Tibial nerve (tissue), 4 donors: ENCODE results near the gene RGS7. TPM values are rescaled to one million over a fixed set of nuclear protein-coding genes. Genes with fewer than 3 reads are reported as not detected.
"Not testable (repeated sequence)": the region's sequence is repeated elsewhere in the genome, so short reads cannot be mapped to it uniquely, and the experiment has no call there.

Experiments used
- DNase-seq, 2 donors: peaks; one replicate each; pipeline ENCODE4 v3.0.0-alpha.2; 2019; ENCODE audit warnings: low spot score in 2 of 2
- H3K27ac ChIP-seq, 4 donors: fragments of 200-600 bp; sonication (generic) in 3 of 4; one replicate each; pipeline ENCODE4 v1.5.1; 2017 to 2019; ENCODE audit warnings: mild to moderate bottlenecking in 1 of 4
- H3K27me3 ChIP-seq, 2 donors: fragments of 200-600 bp; sonication (generic) in 1 of 2; one replicate each; pipeline versions ENCODE4 v1.5.1 to v1.6.0; 2017 to 2019
- H3K36me3 ChIP-seq, 3 donors: fragments of 200-600 bp; sonication (generic); one replicate each; pipeline ENCODE4 v1.5.1; 2018 to 2019
- H3K4me1 ChIP-seq, 4 donors: fragments of 200-600 bp; sonication (generic) in 3 of 4; one replicate each; pipeline ENCODE4 v1.5.1; 2017 to 2019
- H3K4me3 ChIP-seq, 4 donors: fragments of 200-600 bp; sonication (generic) in 3 of 4; one replicate each; pipeline ENCODE4 v1.5.1; 2017 to 2019; ENCODE audit warnings: mild to moderate bottlenecking in 1 of 4, moderate library complexity in 1 of 4
- H3K9me3 ChIP-seq, 4 donors: fragments of 200-600 bp; sonication (generic) in 3 of 4; one replicate each; pipeline ENCODE4 v1.5.1; 2017 to 2019
- EP300 ChIP-seq, 2 donors: sonication (generic); formaldehyde crosslinking; IDR thresholded peaks; one replicate each; pipeline ENCODE4 v1.6.1; 2017; ENCODE audit warnings: antibody characterized with exemption in 2 of 2, mild to moderate bottlenecking in 1 of 2
- POLR2A ChIP-seq, 2 donors: fragments of 450-650 bp; IDR thresholded peaks; one replicate each; pipeline ENCODE4 v1.6.1; 2017; ENCODE audit warnings: antibody characterized with exemption in 2 of 2, mild to moderate bottlenecking in 2 of 2, moderate library complexity in 2 of 2
- WGBS, 2 donors: methylation state at CpG; one replicate each; pipeline ENCODE4 v1.1.5; 2018; 5-methylcytosine and 5-hydroxymethylcytosine counted together
- total RNA-seq, 4 donors: library from RNA; depleted of rRNA; stranded (reverse); fragments of >200 nt; gene quantifications; one replicate each; pipeline ENCODE4 v1.1.0, GENCODE V29; 2016
- TF ChIP-seq, protein P1 (sequence below), 5 experiments: fragments of 200-600 bp in 3 of 5; fragments of 450-650 bp in 2 of 5; sonication (generic) in 3 of 5; IDR thresholded peaks; one replicate each; pipeline ENCODE4 v1.5.1; 2016 to 2019; ENCODE audit warnings: antibody characterized with exemption in 5 of 5, mild to moderate bottlenecking in 3 of 5, moderate library complexity in 2 of 5

The RGS7 gene
- total RNA-seq, 4 donors from 2014 or later, result 0.39 to 1.5 (median 1.0) TPM; not detected in 1

DNA sequence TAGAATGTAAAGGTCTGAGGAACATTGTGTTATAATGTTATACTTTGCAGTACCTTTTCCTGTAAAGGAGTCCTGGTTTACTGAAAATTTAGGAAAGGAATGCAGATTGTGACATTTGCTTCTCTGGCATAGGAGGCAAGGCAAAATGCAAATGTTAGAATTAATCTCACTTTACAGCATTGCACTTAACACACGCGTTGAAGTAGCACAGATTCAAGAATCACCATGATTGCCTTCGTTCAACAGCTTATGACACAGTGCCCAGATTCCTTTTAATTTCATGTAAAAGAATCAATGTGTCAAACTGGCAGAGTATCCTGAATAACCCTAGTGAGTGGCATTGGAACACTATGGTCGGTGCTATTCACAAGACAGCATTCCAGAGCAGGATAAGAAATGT lies 47.4 kb downstream of the RGS7 start:
- H3K27ac ChIP-seq, result no peak overlapping the region
- H3K27me3 ChIP-seq, result no peaks in the 10 kb centered on the region
- H3K4me3 ChIP-seq, result no peak overlapping the region
- no peak for TF ChIP-seq POLR2A (IDR thresholded peaks at IDR 0.05)
- no peak for TF ChIP-seq EP300 (IDR thresholded peaks at IDR 0.05)
- TF ChIP-seq, protein P1, sequence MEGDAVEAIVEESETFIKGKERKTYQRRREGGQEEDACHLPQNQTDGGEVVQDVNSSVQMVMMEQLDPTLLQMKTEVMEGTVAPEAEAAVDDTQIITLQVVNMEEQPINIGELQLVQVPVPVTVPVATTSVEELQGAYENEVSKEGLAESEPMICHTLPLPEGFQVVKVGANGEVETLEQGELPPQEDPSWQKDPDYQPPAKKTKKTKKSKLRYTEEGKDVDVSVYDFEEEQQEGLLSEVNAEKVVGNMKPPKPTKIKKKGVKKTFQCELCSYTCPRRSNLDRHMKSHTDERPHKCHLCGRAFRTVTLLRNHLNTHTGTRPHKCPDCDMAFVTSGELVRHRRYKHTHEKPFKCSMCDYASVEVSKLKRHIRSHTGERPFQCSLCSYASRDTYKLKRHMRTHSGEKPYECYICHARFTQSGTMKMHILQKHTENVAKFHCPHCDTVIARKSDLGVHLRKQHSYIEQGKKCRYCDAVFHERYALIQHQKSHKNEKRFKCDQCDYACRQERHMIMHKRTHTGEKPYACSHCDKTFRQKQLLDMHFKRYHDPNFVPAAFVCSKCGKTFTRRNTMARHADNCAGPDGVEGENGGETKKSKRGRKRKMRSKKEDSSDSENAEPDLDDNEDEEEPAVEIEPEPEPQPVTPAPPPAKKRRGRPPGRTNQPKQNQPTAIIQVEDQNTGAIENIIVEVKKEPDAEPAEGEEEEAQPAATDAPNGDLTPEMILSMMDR (IDR thresholded peaks at IDR 0.05), result no peak
- H3K36me3 ChIP-seq, result no peaks in the 10 kb centered on the region
- 75 to 83% methylated on average over 4 of the region's 4 CpGs for WGBS, 2 donors
- no peaks in the 10 kb centered on the region for H3K4me1 ChIP-seq
- DNase-seq, result no peak
- H3K9me3 ChIP-seq, result peaks cover 0 to 10% (median 0%) of the 10 kb centered on the region in 4 donors

DNA sequence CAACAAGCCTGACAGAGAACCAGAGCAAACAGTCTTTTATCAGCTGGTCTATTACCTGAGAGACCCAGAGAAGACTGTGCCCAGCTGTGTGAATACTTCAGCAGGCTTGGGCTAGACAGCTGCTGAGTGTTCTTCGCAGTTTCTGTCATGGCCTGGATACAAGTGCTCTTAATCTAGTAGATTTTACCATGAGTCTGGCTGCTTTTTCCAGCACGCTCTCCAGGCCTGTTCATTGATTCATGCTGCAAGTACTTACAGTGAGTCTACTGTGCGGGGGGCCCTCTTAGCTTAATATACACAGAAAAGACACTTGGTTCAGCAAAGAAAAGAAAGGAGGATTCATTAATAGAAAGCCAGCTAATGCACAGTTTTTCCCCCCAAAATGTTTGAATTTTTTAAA lies 48.5 kb downstream of the RGS7 start:
- peaks cover 0 to 21% (median 0%) of the 10 kb centered on the region in 4 donors for H3K9me3 ChIP-seq
- TF ChIP-seq EP300 (IDR thresholded peaks at IDR 0.05), result no peak
- TF ChIP-seq, protein P1 (IDR thresholded peaks at IDR 0.05), result no peak
- no peak for TF ChIP-seq POLR2A (IDR thresholded peaks at IDR 0.05)
- no peaks in the 10 kb centered on the region for H3K4me1 ChIP-seq
- DNase-seq, result no peak
- H3K36me3 ChIP-seq, result no peaks in the 10 kb centered on the region
- WGBS, 2 donors, result 84 to 87% methylated on average over 3 of the region's 3 CpGs
- H3K27me3 ChIP-seq, result no peaks in the 10 kb centered on the region
- no peak overlapping the region for H3K27ac ChIP-seq
- no peak overlapping the region for H3K4me3 ChIP-seq

DNA sequence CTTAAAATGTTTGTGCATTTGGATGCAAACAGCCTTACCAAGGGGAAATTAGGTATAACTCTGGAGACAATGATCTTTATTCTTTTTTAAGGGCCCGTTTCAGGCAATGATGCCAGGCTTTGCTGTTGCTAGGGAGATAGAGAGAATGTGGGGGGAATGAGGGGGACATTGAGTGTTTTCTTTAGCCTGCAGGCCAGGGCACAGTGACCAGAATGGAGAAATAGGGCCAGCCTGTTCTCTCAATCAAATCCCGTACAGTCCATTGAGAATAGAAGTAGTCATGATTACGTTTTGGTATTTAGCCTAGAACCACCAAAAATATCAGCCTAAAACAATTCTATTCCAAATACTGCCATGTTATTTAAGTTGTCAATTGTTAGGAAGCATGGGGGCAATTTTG lies 49.0 kb downstream of the RGS7 start:
- Histone ChIP-seq H3K36me3 (no peaks in the 10 kb centered on the region), H3K4me3 (no peak overlapping the region), H3K4me1 (no peaks in the 10 kb centered on the region), H3K27ac (no peak overlapping the region), H3K9me3 (peaks cover 0 to 23% (median 0%) of the 10 kb centered on the region in 4 donors), H3K27me3 (no peaks in the 10 kb centered on the region)
- no peak for DNase-seq
- TF ChIP-seq POLR2A (IDR thresholded peaks at IDR 0.05) (no peak), EP300 (IDR thresholded peaks at IDR 0.05) (no peak)
- TF ChIP-seq, protein P1 (IDR thresholded peaks at IDR 0.05), result no peak
- WGBS, 2 donors, result 56 to 59% methylated on average over 3 of the region's 3 CpGs

DNA sequence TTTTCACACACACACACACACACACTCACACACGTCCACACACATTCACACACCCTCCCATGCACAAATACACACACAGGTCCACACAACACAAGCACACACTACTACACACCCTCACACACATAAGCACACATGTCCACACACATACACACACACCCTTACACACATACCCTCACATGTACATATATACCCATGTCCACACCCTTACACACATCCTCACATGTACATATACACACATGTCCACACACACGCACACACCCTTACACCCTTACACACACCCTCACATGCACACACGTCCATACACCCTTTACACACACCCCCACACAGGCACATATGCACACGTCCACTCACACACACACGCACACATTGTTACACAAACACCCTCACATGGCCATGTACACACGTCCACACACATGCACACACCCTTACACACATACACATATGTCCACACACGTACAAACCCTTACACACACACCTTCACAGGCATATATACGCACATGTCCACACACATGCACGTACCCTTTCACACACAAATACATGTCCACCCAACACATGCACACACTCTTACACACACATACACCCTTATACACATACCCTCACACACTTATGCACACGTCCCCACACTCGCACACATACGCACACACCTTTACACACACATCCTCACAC lies 50.7 kb downstream of the RGS7 start:
- H3K27me3 ChIP-seq, result no peaks in the 10 kb centered on the region
- no peak overlapping the region for H3K4me3 ChIP-seq
- 88 to 91% methylated on average over 12 of the region's 12 CpGs for WGBS, 2 donors
- H3K4me1 ChIP-seq, result no peaks in the 10 kb centered on the region
- no peak overlapping the region for H3K27ac ChIP-seq
- no peaks in the 10 kb centered on the region for H3K36me3 ChIP-seq
- peaks cover 0 to 23% (median 0%) of the 10 kb centered on the region in 4 donors for H3K9me3 ChIP-seq
- DNase-seq, result no peak
- TF ChIP-seq POLR2A (IDR thresholded peaks at IDR 0.05) (no peak), EP300 (IDR thresholded peaks at IDR 0.05) (no peak)
- TF ChIP-seq, protein P1 (IDR thresholded peaks at IDR 0.05), result no peak

DNA sequence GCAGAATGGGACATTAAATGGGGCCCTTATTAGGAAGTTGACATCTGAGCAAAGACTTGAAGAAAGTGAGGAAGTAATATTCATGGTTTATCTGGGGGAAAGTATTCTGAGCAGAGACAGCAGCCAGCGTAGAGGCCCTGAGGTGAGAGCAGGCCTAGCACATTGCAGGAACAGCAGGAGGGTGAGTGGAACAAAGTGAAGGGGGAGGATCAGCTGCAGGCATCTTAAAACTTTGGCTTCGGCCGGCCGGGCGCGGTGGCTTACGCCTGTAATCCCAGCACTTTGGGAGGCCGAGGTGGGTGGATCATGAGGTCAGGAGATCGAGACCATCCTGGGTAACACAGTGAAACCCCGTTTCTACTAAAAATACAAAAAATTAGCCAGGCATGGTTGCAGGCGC lies 55.0 kb downstream of the RGS7 start:
- H3K27me3 ChIP-seq, H3K4me3 ChIP-seq, H3K4me1 ChIP-seq, H3K36me3 ChIP-seq, H3K27ac ChIP-seq, DNase-seq: not testable (repeated sequence)
- 82 to 87% methylated on average over 11 of the region's 11 CpGs for WGBS, 2 donors
- H3K9me3 ChIP-seq, result peaks cover 0 to 23% (median 0%) of the 10 kb centered on the region in 4 donors
